ENCODE data around the gene PRRG4. TPM values are rescaled to one million over a fixed set of nuclear protein-coding genes. Genes with fewer than 3 reads are reported as not detected.

The PRRG4 gene
- total and polyA plus RNA-seq, 2 of the 13 experiments (the other 11 are each of a cell fraction or from before 2014, with no cell fraction given) = 0.24 to 0.95 TPM

DNA sequence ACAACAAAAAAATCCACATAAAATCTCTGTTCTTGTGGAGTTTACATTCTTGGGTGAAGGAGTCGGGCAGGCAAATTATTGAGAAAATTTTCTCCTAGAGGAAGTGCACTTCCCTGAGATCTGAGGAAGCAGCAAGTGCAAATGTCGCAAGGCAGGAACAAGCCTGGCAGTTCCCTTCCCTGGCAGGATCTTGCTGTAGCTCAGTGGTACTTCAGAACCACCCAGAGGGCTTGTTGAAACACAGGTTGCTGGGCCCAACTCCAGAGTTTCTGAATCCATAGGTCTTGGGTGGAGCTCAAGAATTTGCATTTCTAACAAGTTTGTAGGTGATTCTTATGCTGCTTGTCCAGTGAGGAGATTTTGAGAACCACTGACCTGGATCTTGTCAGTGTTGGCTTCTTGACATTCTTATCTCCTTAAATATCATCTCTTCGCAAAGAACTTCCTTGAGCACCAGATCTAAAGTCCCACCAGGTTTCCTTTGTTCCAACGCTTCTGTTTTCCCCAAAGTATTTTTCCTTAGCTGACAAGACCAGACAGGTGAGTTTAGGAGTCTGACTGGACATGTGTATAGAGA lies 72.5 kb downstream of the PRRG4 start:
- Histone ChIP-seq H3K79me2 (ENCODE audit: insufficient read depth, low read length) (peaks cover 92% of the 10 kb centered on the region), H3K4me3 (replicated peaks in 1 of 3; ENCODE audit: insufficient read depth in 1 of 3, low read depth in 2 of 3, low read length in 3 of 3) (no peak overlapping the region), H3K36me3 (replicated peaks in 1 of 2; ENCODE audit: control insufficient read depth in 1 of 2, insufficient read depth in 2 of 2, low read length in 2 of 2) (peaks cover 0 to 5% of the 10 kb centered on the region in 2 experiments; a peak in 4 of 5 replicates), H4K20me1 (ENCODE audit: insufficient read depth, low read length) (peaks cover 7% of the 10 kb centered on the region; the same call in 1 of the 2 replicates), H3K27me3 (ENCODE audit: control insufficient read depth in 1 of 2, insufficient read depth in 2 of 2, low read length in 2 of 2) (no peaks in the 10 kb centered on the region), H3K27ac (ENCODE audit: extremely low read length, insufficient read depth, low read length) (no peak overlapping the region), H2AFZ (ENCODE audit: low read length) (no peak overlapping the region), H3K4me2 (ENCODE audit: low read depth, low read length) (no peak overlapping the region), H3K9ac (ENCODE audit: insufficient read depth, low read depth, low read length) (no peak overlapping the region), H3K4me1 (ENCODE audit: insufficient read depth, low read length) (no peaks in the 10 kb centered on the region), H3K9me3 (ENCODE audit: low read length) (no peaks in the 10 kb centered on the region)
- 96% methylated on average over 4 of the region's 4 CpGs for WGBS (ENCODE audit: low lambda C conversion rate)
- ChIA-PET CTCF (ENCODE audit: low intra/inter-chr PET ratio, low total read pairs) (no interaction called here), POLR2A (interaction anchor here (1.3 kb wide), 1 partner anchor 10 kb away, joined by 3 read pairs; the partner anchor contains the start of gene QSER1)
- FAIRE-seq (no peak), ATAC-seq (no peak), DNase-seq (ENCODE audit: low spot score) (no peak)
- TF ChIP-seq, protein P1, sequence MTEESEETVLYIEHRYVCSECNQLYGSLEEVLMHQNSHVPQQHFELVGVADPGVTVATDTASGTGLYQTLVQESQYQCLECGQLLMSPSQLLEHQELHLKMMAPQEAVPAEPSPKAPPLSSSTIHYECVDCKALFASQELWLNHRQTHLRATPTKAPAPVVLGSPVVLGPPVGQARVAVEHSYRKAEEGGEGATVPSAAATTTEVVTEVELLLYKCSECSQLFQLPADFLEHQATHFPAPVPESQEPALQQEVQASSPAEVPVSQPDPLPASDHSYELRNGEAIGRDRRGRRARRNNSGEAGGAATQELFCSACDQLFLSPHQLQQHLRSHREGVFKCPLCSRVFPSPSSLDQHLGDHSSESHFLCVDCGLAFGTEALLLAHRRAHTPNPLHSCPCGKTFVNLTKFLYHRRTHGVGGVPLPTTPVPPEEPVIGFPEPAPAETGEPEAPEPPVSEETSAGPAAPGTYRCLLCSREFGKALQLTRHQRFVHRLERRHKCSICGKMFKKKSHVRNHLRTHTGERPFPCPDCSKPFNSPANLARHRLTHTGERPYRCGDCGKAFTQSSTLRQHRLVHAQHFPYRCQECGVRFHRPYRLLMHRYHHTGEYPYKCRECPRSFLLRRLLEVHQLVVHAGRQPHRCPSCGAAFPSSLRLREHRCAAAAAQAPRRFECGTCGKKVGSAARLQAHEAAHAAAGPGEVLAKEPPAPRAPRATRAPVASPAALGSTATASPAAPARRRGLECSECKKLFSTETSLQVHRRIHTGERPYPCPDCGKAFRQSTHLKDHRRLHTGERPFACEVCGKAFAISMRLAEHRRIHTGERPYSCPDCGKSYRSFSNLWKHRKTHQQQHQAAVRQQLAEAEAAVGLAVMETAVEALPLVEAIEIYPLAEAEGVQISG (CRISPR knock-in tag; IDR thresholded peaks at IDR 0.05) = no peak
- TF ChIP-seq SP140L (CRISPR knock-in tag; IDR thresholded peaks at IDR 0.05; ENCODE audit: borderline replicate concordance) = no peak
- no peak for TF ChIP-seq RAD51 (IDR thresholded peaks at IDR 0.05; ENCODE audit: borderline replicate concordance)
- no peak for TF ChIP-seq FOSL1 (CRISPR knock-in tag; IDR thresholded peaks at IDR 0.05; ENCODE audit: borderline replicate concordance)
- no peak for TF ChIP-seq ZNF773 (CRISPR knock-in tag; IDR thresholded peaks at IDR 0.05; ENCODE audit: borderline replicate concordance)
- TF ChIP-seq ZSCAN30 (CRISPR knock-in tag; IDR thresholded peaks at IDR 0.05) = no peak
- TF ChIP-seq ATRX (CRISPR knock-in tag; IDR thresholded peaks at IDR 0.05; ENCODE audit: borderline replicate concordance) = no peak
- intact Hi-C loops (cut with micrococcal nuclease; ENCODE audit: unreplicated experiment) = no loop called here
- in situ Hi-C loops (cut with HindIII; ENCODE audit: extremely low pct_ligation_motif_present, low pct_unique_long_range_greater_than_20kb) = no loop called here
- BruUV-seq (replicated peaks) = no TSS peak
